SK-N-SH (cell line): ENCODE measurements around the gene EFNA3. TPM values are rescaled to one million over a fixed set of nuclear protein-coding genes. Genes with fewer than 3 reads are reported as not detected.

Source experiments
- CTCF ChIA-PET: fragments of 300-600, 350-600 bp; formaldehyde crosslinking; extraction: SDS; loops from one replicate; lab custom pipeline; 2021; lab: Yijun Ruan, JAX
- POLR2A ChIA-PET: fragments of 350-600 bp; sonication (Branson Sonifier 250); formaldehyde crosslinking; extraction: SDS; loops from one replicate; lab custom pipeline; 2020; ENCODE audit warnings: antibody characterized with exemption, inconsistent platforms; lab: Yijun Ruan, JAX
- DNase-seq: peaks from one replicate; pipeline ENCODE4 v3.0.0; 2012
- H2AFZ ChIP-seq: fragments of 200-600 bp; sonication (generic); 2 replicates; pipeline ENCODE4 v1.8.1; 2016; ENCODE audit warnings: antibody characterized with exemption, mild to moderate bottlenecking, low read depth
- H3F3A ChIP-seq: fragments of 200-600 bp; sonication (generic); replicated peaks from 2 replicates; pipeline ENCODE3; 2016; ENCODE audit warnings: antibody characterized with exemption, mild to moderate bottlenecking; ENCODE audit not compliant: insufficient read depth
- H3K27ac ChIP-seq, 2 experiments: fragments of 200-500 bp in 1 of 2; fragments of 200-600 bp in 1 of 2; sonication (Bioruptor generic) in 1 of 2; sonication (generic), shearing (Covaris generic) in 1 of 2; 2 replicates each; pipeline versions ENCODE4 v1.5.1 to v1.6.1; 2014 to 2016; ENCODE audit warnings: low read depth in 2 of 2, inconsistent platforms in 1 of 2, low read length in 1 of 2, mild to moderate bottlenecking in 1 of 2, mixed read lengths in 1 of 2
- H3K27me3 ChIP-seq: fragments of 200-600 bp; sonication (generic), shearing (Covaris generic); 2 replicates; pipeline ENCODE4 v1.6.1; 2016; ENCODE audit warnings: mixed run types; ENCODE audit not compliant: insufficient read depth
- H3K36me3 ChIP-seq, 2 experiments: fragments of 200-500 bp in 1 of 2; fragments of 200-600 bp in 1 of 2; sonication (Bioruptor generic) in 1 of 2; sonication (generic) in 1 of 2; replicated peaks in 1 of 2; 2 replicates each; pipeline versions ENCODE3 to v1.5.1; 2014 to 2016; ENCODE audit warnings: low read length in 1 of 2, mild to moderate bottlenecking in 1 of 2; ENCODE audit not compliant: insufficient read depth in 2 of 2, control insufficient read depth in 1 of 2
- H3K4me1 ChIP-seq, 2 experiments: fragments of 200-500 bp in 1 of 2; fragments of 200-600 bp in 1 of 2; sonication (Bioruptor generic) in 1 of 2; sonication (generic), shearing (Covaris generic) in 1 of 2; 2 replicates each; pipeline versions ENCODE4 v1.5.1 to v1.6.1; 2014 to 2016; ENCODE audit warnings: low read depth in 1 of 2, low read length in 1 of 2, mixed run types in 1 of 2; ENCODE audit not compliant: insufficient read depth in 2 of 2, control insufficient read depth in 1 of 2
- H3K4me2 ChIP-seq: fragments of 200-600 bp; sonication (generic), shearing (Covaris generic); 2 replicates; pipeline ENCODE4 v1.6.1; 2017; ENCODE audit warnings: mixed run types
- H3K4me3 ChIP-seq, 2 experiments: fragments of 200-500 bp in 1 of 2; fragments of 200-600 bp in 1 of 2; sonication (Bioruptor generic) in 1 of 2; sonication (generic), shearing (Covaris generic) in 1 of 2; 2 replicates each; pipeline versions ENCODE4 v1.5.1 to v1.8.1; 2014 to 2016; ENCODE audit warnings: low read depth in 2 of 2, inconsistent platforms in 1 of 2, low read length in 1 of 2, mild to moderate bottlenecking in 1 of 2, mixed read lengths in 1 of 2, moderate library complexity in 1 of 2
- H3K79me2 ChIP-seq: fragments of 200-600 bp; sonication (generic); 2 replicates; pipeline ENCODE4 v1.8.1; 2017; ENCODE audit warnings: mild to moderate bottlenecking; ENCODE audit not compliant: insufficient read depth
- H3K9ac ChIP-seq: fragments of 200-600 bp; sonication (generic); 2 replicates; pipeline ENCODE4 v1.6.1; 2017; ENCODE audit warnings: mixed run types
- H3K9me2 ChIP-seq: fragments of 200-600 bp; sonication (generic); 2 replicates; pipeline ENCODE4 v1.6.1; 2017; ENCODE audit warnings: mixed run types
- H3K9me3 ChIP-seq: fragments of 200-600 bp; sonication (generic); 2 replicates; pipeline ENCODE4 v1.6.1; 2017; ENCODE audit warnings: mixed run types, mild to moderate bottlenecking, moderate library complexity
- H4K20me1 ChIP-seq: fragments of 200-600 bp; sonication (generic); 2 replicates; pipeline ENCODE4 v1.6.1; 2017; ENCODE audit warnings: mild to moderate bottlenecking, mixed run types; ENCODE audit not compliant: insufficient read depth
- CHD2 ChIP-seq: fragments of 150-350 bp; IDR thresholded peaks from 2 replicates; pipeline ENCODE4 v1.6.1; 2018; ENCODE audit warnings: low read length; ENCODE audit not compliant: partially characterized antibody
- ELF1 ChIP-seq: IDR thresholded peaks from 2 replicates; pipeline ENCODE4 v1.4.0; 2012
- FOSL2 ChIP-seq: IDR thresholded peaks from 2 replicates; pipeline ENCODE4 v1.4.0; 2012; ENCODE audit warnings: low read depth, mild to moderate bottlenecking, moderate library complexity, borderline replicate concordance
- FOXJ3 ChIP-seq: sonication (generic); formaldehyde crosslinking; IDR thresholded peaks from 2 replicates; pipeline ENCODE4 v1.5.1; 2020; ENCODE audit warnings: mild to moderate bottlenecking, missing genetic modification reagents
- FOXM1 ChIP-seq: IDR thresholded peaks from 2 replicates; pipeline ENCODE4 v1.4.0; 2012; ENCODE audit warnings: low read depth, mild to moderate bottlenecking
- GATA2 ChIP-seq: sonication (generic); formaldehyde crosslinking; IDR thresholded peaks from 2 replicates; pipeline ENCODE4 v1.5.0; 2020; ENCODE audit warnings: mild to moderate bottlenecking, missing genetic modification reagents
- JUND ChIP-seq: IDR thresholded peaks from 2 replicates; pipeline ENCODE4 v1.4.0; 2012
- MEF2A ChIP-seq: IDR thresholded peaks from 2 replicates; pipeline ENCODE4 v1.4.0; 2012; ENCODE audit warnings: low read depth, borderline replicate concordance
- MXI1 ChIP-seq: IDR thresholded peaks from 2 replicates; pipeline ENCODE4 v1.6.1; 2012; ENCODE audit warnings: mild to moderate bottlenecking, low read depth, low read length, improper control_type of control experiment
- PBX3 ChIP-seq: IDR thresholded peaks from 2 replicates; pipeline ENCODE4; 2012
- POLR2AphosphoS5 ChIP-seq: IDR thresholded peaks from 2 replicates; pipeline ENCODE4 v1.6.1; 2012; ENCODE audit warnings: low read depth, low read length
- RAD21 ChIP-seq: IDR thresholded peaks from 2 replicates; pipeline ENCODE4 v1.6.1; 2012; ENCODE audit warnings: mild to moderate bottlenecking, low read length
- RFX5 ChIP-seq: IDR thresholded peaks from 2 replicates; pipeline ENCODE4 v1.6.1; 2012; ENCODE audit warnings: mild to moderate bottlenecking, improper control_type of control experiment, low read length
- TAF1 ChIP-seq: IDR thresholded peaks from 2 replicates; pipeline ENCODE4 v1.6.1; 2012; ENCODE audit warnings: low read depth, mild to moderate bottlenecking, low read length, moderate library complexity, borderline replicate concordance
- TCF12 ChIP-seq: IDR thresholded peaks from 2 replicates; pipeline ENCODE4 v1.4.0; 2012
- TEAD4 ChIP-seq: IDR thresholded peaks from 2 replicates; pipeline ENCODE4 v1.4.0; 2012; ENCODE audit warnings: mild to moderate bottlenecking, borderline replicate concordance; ENCODE audit not compliant: insufficient read depth
- USF2 ChIP-seq: fragments of 150-350 bp; IDR thresholded peaks from 2 replicates; pipeline ENCODE4 v1.6.1; 2017; ENCODE audit warnings: antibody characterized with exemption, low read length, low read depth, borderline replicate concordance
- YY1 ChIP-seq: IDR thresholded peaks from 2 replicates; pipeline ENCODE4 v1.4.0; 2012; ENCODE audit warnings: low read depth, mild to moderate bottlenecking
- WGBS: methylation state at CpG from one replicate; pipeline ENCODE4 v1.1.6; 2017; ENCODE audit warnings: low lambda C conversion rate; 5-methylcytosine and 5-hydroxymethylcytosine counted together
- polyA plus RNA-seq, 3 experiments: library from polyadenylated mRNA; depleted of rRNA; stranded (reverse); fragments of >200 nt; gene quantifications; 2 replicates each; pipeline ENCODE4 v1.2.3, GENCODE V29; 2012
- TF ChIP-seq, protein P1 (sequence below): fragments of 150-350 bp; IDR thresholded peaks from 2 replicates; pipeline ENCODE4 v1.6.1; 2016; ENCODE audit warnings: mild to moderate bottlenecking, low read depth, low read length
- TF ChIP-seq, protein P2 (sequence below): IDR thresholded peaks from 2 replicates; pipeline ENCODE4 v1.4.0; 2012; ENCODE audit warnings: low read depth, borderline replicate concordance

EFNA3 gene
- polyA plus RNA-seq, 1 of the 3 experiments (the other 2 are of a cell fraction), result 6.0 TPM

DNA sequence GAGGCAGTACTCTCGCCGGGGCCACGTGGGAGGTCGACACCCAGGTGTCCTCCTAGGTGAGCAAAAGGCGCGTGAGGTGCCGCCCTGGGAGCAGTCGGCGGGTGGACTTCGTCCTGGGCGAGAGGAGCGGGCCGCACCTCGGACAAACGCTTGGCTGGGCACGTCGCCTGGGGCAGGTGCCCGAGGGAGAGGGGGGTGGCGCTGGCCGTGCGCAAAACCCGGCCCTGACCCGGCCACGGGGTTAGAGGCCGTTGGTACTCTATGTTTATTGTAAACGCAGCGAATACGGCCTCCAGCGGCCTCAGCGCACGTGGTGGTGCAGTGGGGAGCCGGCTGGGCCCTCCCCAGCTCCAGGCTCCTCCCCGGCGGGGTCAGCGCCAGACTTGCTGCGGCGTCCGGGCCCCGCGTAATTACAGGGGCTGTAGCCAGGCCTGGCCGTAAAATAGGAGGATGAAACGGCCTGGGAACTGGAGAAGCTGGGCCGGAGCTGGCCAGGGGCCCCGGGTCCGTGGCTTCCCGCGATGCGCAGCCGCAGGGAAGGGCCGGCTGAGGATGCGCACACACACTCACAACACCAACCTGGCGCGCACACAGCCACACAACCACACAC is 47.4 kb downstream of the EFNA3 start:
- Histone ChIP-seq H3K4me1 (peaks cover 19 to 45% of the 10 kb centered on the region in 2 experiments), H2AFZ (no peak overlapping the region), H3K4me3 (no peak overlapping the region), H3F3A (peaks cover 3% of the 10 kb centered on the region), H3K9me2 (no peaks in the 10 kb centered on the region), H3K27me3 (no peaks in the 10 kb centered on the region; the same call in 1 of the 2 replicates), H3K9ac (no peak overlapping the region), H3K27ac (no peak overlapping the region), H3K9me3 (no peaks in the 10 kb centered on the region), H4K20me1 (no peaks in the 10 kb centered on the region), H3K79me2 (no peaks in the 10 kb centered on the region), H3K36me3 (no peaks in the 10 kb centered on the region), H3K4me2 (no peak overlapping the region)
- DNase-seq, result no peak
- WGBS, result 96% methylated on average over 42 of the region's 53 CpGs
- ChIA-PET CTCF (interaction anchor here (0.8 to 9.7 kb wide), 9 partner anchors 11 to 81 kb away, joined by 3 to 67 read pairs (median 5); partner anchors contain the start of gene KRTCAP2), POLR2A (no interaction called here)
- TF ChIP-seq MXI1, result no peak
- TF ChIP-seq CHD2, result no peak
- TF ChIP-seq GATA2, result no peak
- no peak for TF ChIP-seq RAD21
- TF ChIP-seq TAF1, result no peak
- TF ChIP-seq FOXM1, result no peak
- no peak for TF ChIP-seq TEAD4
- TF ChIP-seq, protein P1, sequence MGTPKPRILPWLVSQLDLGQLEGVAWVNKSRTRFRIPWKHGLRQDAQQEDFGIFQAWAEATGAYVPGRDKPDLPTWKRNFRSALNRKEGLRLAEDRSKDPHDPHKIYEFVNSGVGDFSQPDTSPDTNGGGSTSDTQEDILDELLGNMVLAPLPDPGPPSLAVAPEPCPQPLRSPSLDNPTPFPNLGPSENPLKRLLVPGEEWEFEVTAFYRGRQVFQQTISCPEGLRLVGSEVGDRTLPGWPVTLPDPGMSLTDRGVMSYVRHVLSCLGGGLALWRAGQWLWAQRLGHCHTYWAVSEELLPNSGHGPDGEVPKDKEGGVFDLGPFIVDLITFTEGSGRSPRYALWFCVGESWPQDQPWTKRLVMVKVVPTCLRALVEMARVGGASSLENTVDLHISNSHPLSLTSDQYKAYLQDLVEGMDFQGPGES, result no peak
- no peak for TF ChIP-seq POLR2AphosphoS5
- no peak for TF ChIP-seq RFX5
- TF ChIP-seq FOSL2, result no peak
- no peak for TF ChIP-seq ELF1
- no peak for TF ChIP-seq JUND
- no peak for TF ChIP-seq FOXJ3 (CRISPR knock-in tag)
- TF ChIP-seq MEF2A, result no peak
- TF ChIP-seq, protein P2, sequence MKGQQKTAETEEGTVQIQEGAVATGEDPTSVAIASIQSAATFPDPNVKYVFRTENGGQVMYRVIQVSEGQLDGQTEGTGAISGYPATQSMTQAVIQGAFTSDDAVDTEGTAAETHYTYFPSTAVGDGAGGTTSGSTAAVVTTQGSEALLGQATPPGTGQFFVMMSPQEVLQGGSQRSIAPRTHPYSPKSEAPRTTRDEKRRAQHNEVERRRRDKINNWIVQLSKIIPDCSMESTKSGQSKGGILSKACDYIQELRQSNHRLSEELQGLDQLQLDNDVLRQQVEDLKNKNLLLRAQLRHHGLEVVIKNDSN, result no peak

GRCh38 chr1:155126556-155127104 is 48.0 kb downstream of the EFNA3 start:
- 57% methylated on average over 25 of the region's 32 CpGs for WGBS
- H4K20me1 ChIP-seq, result no peaks in the 10 kb centered on the region
- peaks cover 19 to 45% of the 10 kb centered on the region in 2 experiments for H3K4me1 ChIP-seq
- CTCF ChIA-PET, result interaction anchor here (0.8 to 9.7 kb wide), 6 partner anchors 32 to 50 kb away, joined by 3 to 67 read pairs (median 6); partner anchors contain the start of gene KRTCAP2
- no peak overlapping the region for H3K27ac ChIP-seq
- peaks cover 0 to 3% of the 10 kb centered on the region in 2 experiments for H3K36me3 ChIP-seq
- H3K27me3 ChIP-seq, result no peaks in the 10 kb centered on the region; the same call in 1 of the 2 replicates
- no peak overlapping the region; the same call in 1 of the 2 replicates for H2AFZ ChIP-seq
- H3K4me2 ChIP-seq, result peak overlapping the region; percentile 98
- H3K4me3 ChIP-seq, result peak overlapping the region; percentile 63 to 67; a peak in 2 of 4 replicates
- H3K9me2 ChIP-seq, result no peaks in the 10 kb centered on the region
- H3K9ac ChIP-seq, result no peak overlapping the region
- H3F3A ChIP-seq, result peaks cover 7% of the 10 kb centered on the region
- no peaks in the 10 kb centered on the region for H3K9me3 ChIP-seq
- POLR2A ChIA-PET, result no interaction called here
- TF ChIP-seq, protein P1, result no peak
- no peak for TF ChIP-seq PBX3
- TF ChIP-seq POLR2AphosphoS5, result no peak
- no peak for TF ChIP-seq TCF12
- no peak for TF ChIP-seq JUND
- no peak for TF ChIP-seq YY1
- no peak for TF ChIP-seq USF2
- no peak for TF ChIP-seq FOXM1
- H3K79me2 ChIP-seq, result no peaks in the 10 kb centered on the region
- peak; percentile 56 for DNase-seq
